ENCODE results near the gene AIPL1. TPM values are rescaled to one million over a fixed set of nuclear protein-coding genes. Genes with fewer than 3 reads are reported as not detected.
A peak's percentile ranks its signal among the peaks of the same experiment; 100 is the strongest.

AIPL1 gene
- total RNA-seq, 1 donor from 2014 or later: 0.10 TPM

- DNase-seq: no peak
These were observed 13.6 kb upstream of the AIPL1 start for GRCh38 chr17:6448473-6448872.

- no peak for DNase-seq
These were observed 11.7 kb upstream of the AIPL1 start for GRCh38 chr17:6446516-6447100.

GRCh38 chr17:6444571-6445335 is 9.8 kb upstream of the AIPL1 start:
- DNase-seq: no peak

GRCh38 chr17:6443692-6444570 is 9.0 kb upstream of the AIPL1 start, which contains the start of gene PIMREG:
Gene PIMREG (plus strand): TSS chr17:6444455. CDS start chr17:6445111, 656 bp downstream.
- DNase-seq: peak; percentile 89

GRCh38 chr17:6442775-6443174 is 7.9 kb upstream of the AIPL1 start:
- DNase-seq: no peak

GRCh38 chr17:6439951-6440350 is 5.0 kb upstream of the AIPL1 start:
- DNase-seq: no peak

GRCh38 chr17:6437956-6438355 is 3.0 kb upstream of the AIPL1 start:
- no peak for DNase-seq

GRCh38 chr17:6437466-6437865 is 2.5 kb upstream of the AIPL1 start:
- DNase-seq: no peak

- DNase-seq: peak; percentile 18
These were observed 1.0 kb upstream of the AIPL1 start for GRCh38 chr17:6435968-6436367.

GRCh38 chr17:6430769-6431168 is 4.2 kb downstream of the AIPL1 start:
- DNase-seq: no peak

- no peak for DNase-seq
These were observed 5.7 kb downstream of the AIPL1 start for GRCh38 chr17:6429266-6429665.

- DNase-seq: no peak
These were observed 6.5 kb downstream of the AIPL1 start for GRCh38 chr17:6428207-6428965.

GRCh38 chr17:6427279-6427781 is 7.6 kb downstream of the AIPL1 start:
- no peak for DNase-seq

- no peak for DNase-seq
These were observed 8.4 kb downstream of the AIPL1 start for GRCh38 chr17:6426356-6427101.

- no peak for DNase-seq
These were observed 9.5 kb downstream of the AIPL1 start for GRCh38 chr17:6425407-6425806.

- no peak for DNase-seq
These were observed 11.0 kb downstream of the AIPL1 start for GRCh38 chr17:6423931-6424330.

GRCh38 chr17:6422654-6423241 is 12.2 kb downstream of the AIPL1 start:
- DNase-seq: no peak

GRCh38 chr17:6421700-6422604 is 13.0 kb downstream of the AIPL1 start:
- DNase-seq: peak; percentile 25

GRCh38 chr17:6420173-6420641 is 14.7 kb downstream of the AIPL1 start:
- no peak for DNase-seq

GRCh38 chr17:6415616-6416015 is 19.3 kb downstream of the AIPL1 start:
- no peak for DNase-seq
